ENCODE results near the gene HINFP.

- TF ChIP-seq CTCF (IDR thresholded peaks at IDR 0.05) (no peak), POLR2A (IDR thresholded peaks at IDR 0.05) (no peak)
These were observed 35.9 kb upstream of the HINFP start for GRCh38 chr11:119085437-119085847.

Data from right lobe of liver (tissue), 4 donors.